Measurements from ENCODE around the gene NOTCH2. TPM values are rescaled to one million over a fixed set of nuclear protein-coding genes. Genes with fewer than 3 reads are reported as not detected.

NOTCH2 gene
- polyA plus RNA-seq, 3 donors = 47.3 to 108 (median 86.6) TPM

GRCh38 chr1:119871881-119872280 lies 197.6 kb downstream of the NOTCH2 start:
- Histone ChIP-seq H3K9ac (ENCODE audit: insufficient read depth, low read length, poor library complexity, severe bottlenecking) (no peak overlapping the region), H3K4me2 (replicated peaks; ENCODE audit: extremely low read depth, low read length, poor library complexity, severe bottlenecking) (no peak overlapping the region), H3K4me3 (replicated peaks in 1 of 3; ENCODE audit: low read depth in 2 of 3, low read length in 3 of 3) (no peak overlapping the region), H3K4me1 (ENCODE audit: control insufficient read depth in 1 of 2, insufficient read depth in 2 of 2, low read length in 2 of 2) (peaks cover 5% of the 10 kb centered on the region in 2 donors), H2AFZ (ENCODE audit: insufficient read depth, low read depth, low read length, poor library complexity, severe bottlenecking) (no peak overlapping the region), H3K36me3 (replicated peaks in 1 of 2; ENCODE audit: control insufficient read depth in 1 of 2, insufficient read depth in 2 of 2, low read length in 2 of 2) (no peaks in the 10 kb centered on the region), H3K27ac (ENCODE audit: low read depth in 1 of 2, low read length in 2 of 2) (no peak overlapping the region), H4K20me1 (ENCODE audit: insufficient read depth, low read length) (no peaks in the 10 kb centered on the region), H3K9me3 (replicated peaks in 1 of 2; ENCODE audit: control insufficient read depth in 1 of 2, insufficient read depth in 1 of 2, low read length in 2 of 2) (no peaks in the 10 kb centered on the region), H3K27me3 (ENCODE audit: control insufficient read depth in 2 of 2, insufficient read depth in 2 of 2, low read length in 2 of 2) (no peaks in the 10 kb centered on the region), H3K79me2 (ENCODE audit: insufficient read depth, low read length) (no peaks in the 10 kb centered on the region)
- 100% methylated on average over 1 of the region's 4 CpGs for WGBS (ENCODE audit: insufficient coverage)
- DNase-seq = no peak
- peaks cover 1 to 4% (median 2%) of the 10 kb centered on the region in 3 donors for H3K27me3 Mint-ChIP-seq (ENCODE audit: low read depth in 3 of 3)
- no peak overlapping the region for H3K4me3 Mint-ChIP-seq
- H3K4me1 Mint-ChIP-seq = peaks cover 4% of the 10 kb centered on the region
- no peak overlapping the region for H3K27ac Mint-ChIP-seq
- H3K36me3 Mint-ChIP-seq = no peaks in the 10 kb centered on the region
- TF ChIP-seq, protein P1, sequence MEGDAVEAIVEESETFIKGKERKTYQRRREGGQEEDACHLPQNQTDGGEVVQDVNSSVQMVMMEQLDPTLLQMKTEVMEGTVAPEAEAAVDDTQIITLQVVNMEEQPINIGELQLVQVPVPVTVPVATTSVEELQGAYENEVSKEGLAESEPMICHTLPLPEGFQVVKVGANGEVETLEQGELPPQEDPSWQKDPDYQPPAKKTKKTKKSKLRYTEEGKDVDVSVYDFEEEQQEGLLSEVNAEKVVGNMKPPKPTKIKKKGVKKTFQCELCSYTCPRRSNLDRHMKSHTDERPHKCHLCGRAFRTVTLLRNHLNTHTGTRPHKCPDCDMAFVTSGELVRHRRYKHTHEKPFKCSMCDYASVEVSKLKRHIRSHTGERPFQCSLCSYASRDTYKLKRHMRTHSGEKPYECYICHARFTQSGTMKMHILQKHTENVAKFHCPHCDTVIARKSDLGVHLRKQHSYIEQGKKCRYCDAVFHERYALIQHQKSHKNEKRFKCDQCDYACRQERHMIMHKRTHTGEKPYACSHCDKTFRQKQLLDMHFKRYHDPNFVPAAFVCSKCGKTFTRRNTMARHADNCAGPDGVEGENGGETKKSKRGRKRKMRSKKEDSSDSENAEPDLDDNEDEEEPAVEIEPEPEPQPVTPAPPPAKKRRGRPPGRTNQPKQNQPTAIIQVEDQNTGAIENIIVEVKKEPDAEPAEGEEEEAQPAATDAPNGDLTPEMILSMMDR (IDR thresholded peaks at IDR 0.05) = no peak
- intact Hi-C loops (cut with micrococcal nuclease) = no loop called here
- H3K9me3 Mint-ChIP-seq = no peaks in the 10 kb centered on the region

GRCh38 chr1:119870917-119871596 lies 198.4 kb downstream of the NOTCH2 start:
- intact Hi-C loops (cut with micrococcal nuclease) = no loop called here
- peaks cover 4% of the 10 kb centered on the region for H3K4me1 Mint-ChIP-seq
- no peak overlapping the region for H3K9ac ChIP-seq (ENCODE audit: insufficient read depth, low read length, poor library complexity, severe bottlenecking)

More at GRCh38 chr1:119870917-119871596, 198.4 kb downstream of the NOTCH2 start:
- Histone ChIP-seq H3K4me2 (replicated peaks; ENCODE audit: extremely low read depth, low read length, poor library complexity, severe bottlenecking) (peak overlapping the region; percentile 60), H3K4me1 (ENCODE audit: control insufficient read depth in 1 of 2, insufficient read depth in 2 of 2, low read length in 2 of 2) (peaks cover 4 to 5% of the 10 kb centered on the region in 2 donors), H3K27me3 (ENCODE audit: control insufficient read depth in 2 of 2, insufficient read depth in 2 of 2, low read length in 2 of 2) (no peaks in the 10 kb centered on the region), H3K36me3 (replicated peaks in 1 of 2; ENCODE audit: control insufficient read depth in 1 of 2, insufficient read depth in 2 of 2, low read length in 2 of 2) (no peaks in the 10 kb centered on the region), H3K9me3 (replicated peaks in 1 of 2; ENCODE audit: control insufficient read depth in 1 of 2, insufficient read depth in 1 of 2, low read length in 2 of 2) (no peaks in the 10 kb centered on the region), H2AFZ (ENCODE audit: insufficient read depth, low read depth, low read length, poor library complexity, severe bottlenecking) (peak overlapping the region; percentile 77), H3K27ac (ENCODE audit: low read depth in 1 of 2, low read length in 2 of 2) (no peak overlapping the region), H4K20me1 (ENCODE audit: insufficient read depth, low read length) (no peaks in the 10 kb centered on the region), H3K4me3 (replicated peaks in 1 of 3; ENCODE audit: low read depth in 2 of 3, low read length in 3 of 3) (peak overlapping the region in 1 of 3 experiments; percentile 55), H3K79me2 (ENCODE audit: insufficient read depth, low read length) (no peaks in the 10 kb centered on the region)
- DNase-seq = peak; percentile 65 to 84 (median 75)
- TF ChIP-seq, protein P1 (IDR thresholded peaks at IDR 0.05) = peak; percentile 99
- WGBS (ENCODE audit: insufficient coverage) = 29% methylated on average over 12 of the region's 20 CpGs
- H3K9me3 Mint-ChIP-seq = no peaks in the 10 kb centered on the region
- H3K36me3 Mint-ChIP-seq = no peaks in the 10 kb centered on the region
- peak overlapping the region; percentile 62 to 81 for H3K4me3 Mint-ChIP-seq
- peaks cover 1 to 4% (median 4%) of the 10 kb centered on the region in 3 donors for H3K27me3 Mint-ChIP-seq (ENCODE audit: low read depth in 3 of 3)
- peak overlapping the region in 1 of 7 donors; percentile 70 for H3K27ac Mint-ChIP-seq
